ENCODE results near the gene KCNK4.

KCNK4 gene

DNA sequence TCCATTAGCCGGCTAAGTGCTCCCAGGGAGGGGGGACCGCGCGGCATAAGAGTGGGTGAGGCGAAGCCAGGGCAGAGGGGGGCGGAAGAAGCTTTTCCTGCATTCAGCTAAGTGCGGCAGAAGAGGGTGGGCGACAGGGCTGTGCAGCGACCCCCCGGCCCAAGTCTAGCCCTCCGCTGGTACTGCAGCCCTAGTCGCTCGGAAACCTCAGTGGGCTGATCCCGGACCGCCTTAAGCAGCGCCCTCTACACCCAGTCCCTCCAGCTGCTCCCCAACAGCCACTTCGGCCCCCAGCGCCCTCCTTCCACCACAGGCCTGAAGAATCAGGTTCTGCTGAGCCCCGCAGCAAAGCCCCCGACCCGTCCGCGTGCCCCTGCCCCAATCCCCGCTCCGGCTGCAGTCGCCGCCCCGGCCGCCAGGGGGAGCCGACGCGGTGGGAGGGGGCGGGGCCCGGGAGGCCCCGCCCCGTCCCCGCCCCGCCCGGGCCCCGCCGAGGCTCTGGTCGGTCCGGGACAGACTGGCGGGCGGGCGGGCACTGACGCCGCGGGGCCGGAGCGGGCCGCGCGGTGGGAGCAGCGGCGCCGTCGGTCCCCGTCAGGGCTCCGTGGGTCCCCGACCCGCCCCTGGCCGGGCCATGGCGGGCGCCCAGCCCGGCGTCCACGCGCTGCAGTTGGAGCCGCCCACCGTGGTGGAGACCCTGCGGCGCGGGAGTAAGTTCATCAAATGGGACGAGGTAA is 39.9 kb upstream of the KCNK4 start, which contains the start of gene PLCB3:
Gene PLCB3 (plus strand): TSS at position 515 of the 737 bp plus-strand sequence. CDS start 120 bp downstream, at position 635.
- Histone ChIP-seq H3K4me3 (peak within 1 kb of the TSS; percentile 71 to 96 (median 90)), H3K9me3 (replicated peaks in 1 of 11) (no peaks in the 10 kb centered on the region), H3K4me1 (peaks cover 46 to 72% (median 68%) of the 10 kb centered on the region in 10 experiments), H3K9ac (peak within 1 kb of the TSS; percentile 75 to 95 (median 85)), H3K36me3 (peaks cover 19 to 27% (median 21%) of the 10 kb centered on the region in 11 experiments), H3K4me2 (peak within 1 kb of the TSS; percentile 92 to 100 (median 99)), H4K20me1 (peaks cover 17 to 38% (median 25%) of the 10 kb centered on the region in 11 experiments; a peak in 19 of 22 replicates), H3K27ac (peak within 1 kb of the TSS; percentile 23 to 95 (median 71); a peak in 21 of 22 replicates), H3K27me3 (no peaks in the 10 kb centered on the region)
- no peak for TF ChIP-seq Cebpa-rat (IDR thresholded peaks at IDR 0.05)

DNA sequence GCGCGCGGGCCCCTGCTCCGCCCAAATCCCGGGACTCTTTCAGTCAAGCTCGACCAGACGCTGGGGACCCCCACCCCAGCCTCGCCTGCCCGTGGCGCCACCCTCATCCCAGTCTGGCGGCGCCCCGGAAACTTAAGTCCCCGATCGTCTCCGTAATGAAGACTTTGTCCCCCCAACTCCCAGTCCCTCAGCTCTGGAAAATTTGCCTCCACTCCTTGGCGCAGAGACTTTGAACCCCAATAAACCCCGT is 39.4 kb upstream of the KCNK4 start:
- Histone ChIP-seq H3K36me3 (peaks cover 24 to 32% (median 26%) of the 10 kb centered on the region in 11 experiments), H3K9ac (peak overlapping the region; percentile 75 to 95 (median 85)), H3K27me3 (no peaks in the 10 kb centered on the region), H3K4me1 (peaks cover 46 to 72% (median 68%) of the 10 kb centered on the region in 10 experiments), H3K4me3 (peak overlapping the region; percentile 71 to 96 (median 90)), H4K20me1 (peaks cover 17 to 42% (median 28%) of the 10 kb centered on the region in 11 experiments; a peak in 19 of 22 replicates), H3K27ac (peak overlapping the region; percentile 23 to 95 (median 71); a peak in 21 of 22 replicates), H3K4me2 (peak overlapping the region; percentile 92 to 100 (median 99)), H3K9me3 (replicated peaks in 1 of 11) (no peaks in the 10 kb centered on the region)
- TF ChIP-seq Cebpa-rat (IDR thresholded peaks at IDR 0.05), result no peak

DNA sequence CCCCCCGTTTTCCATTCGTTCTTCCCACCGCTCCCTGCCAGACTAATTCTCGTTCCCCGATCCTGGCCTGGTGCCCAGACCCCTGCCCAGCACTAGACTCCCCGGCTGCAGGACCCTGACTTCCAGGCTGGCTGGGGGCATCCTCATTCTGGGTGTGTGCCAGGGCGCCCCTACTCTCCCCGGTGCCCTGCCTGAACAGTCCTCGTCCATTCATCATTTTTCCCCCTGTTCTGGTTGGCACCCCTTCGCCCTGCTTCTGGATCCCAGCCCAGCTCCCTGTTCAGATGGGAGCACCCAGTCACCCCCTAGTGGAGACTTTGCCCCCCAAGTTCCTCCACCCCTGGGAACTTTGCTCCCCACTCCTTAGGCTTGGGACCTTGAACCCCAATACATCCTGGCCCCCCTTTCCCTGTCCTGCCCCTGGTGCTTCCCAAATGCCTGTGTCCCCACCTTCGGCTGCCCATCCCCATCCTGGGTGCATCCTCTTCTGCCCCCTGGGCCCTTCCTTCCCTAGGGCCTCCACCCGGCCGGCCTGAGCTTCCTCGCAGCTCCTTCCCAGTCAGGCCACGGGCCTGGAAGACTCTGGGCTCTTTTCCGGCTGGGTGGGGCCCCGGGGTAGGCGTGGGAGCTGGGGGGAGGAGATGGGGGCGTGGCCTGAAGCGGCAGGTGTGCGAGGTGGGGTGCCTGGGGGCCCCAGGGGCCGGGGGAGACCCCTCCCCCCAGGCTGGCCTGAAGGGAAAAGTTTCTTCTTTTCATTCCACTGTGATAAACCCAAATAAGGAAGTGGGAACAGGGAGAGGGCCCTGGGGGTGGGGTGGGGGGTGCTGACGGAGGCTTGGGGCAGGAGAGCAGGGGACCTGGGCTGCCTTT is 38.9 kb upstream of the KCNK4 start:
- Histone ChIP-seq H3K27me3 (no peaks in the 10 kb centered on the region), H3K4me3 (peak overlapping the region; percentile 71 to 96 (median 90)), H3K27ac (peak overlapping the region; percentile 23 to 95 (median 71); a peak in 21 of 22 replicates), H3K36me3 (peaks cover 30 to 38% (median 32%) of the 10 kb centered on the region in 11 experiments), H4K20me1 (peaks cover 17 to 47% (median 28%) of the 10 kb centered on the region in 11 experiments; a peak in 19 of 22 replicates), H3K4me1 (peaks cover 46 to 69% (median 64%) of the 10 kb centered on the region in 10 experiments), H3K9ac (peak overlapping the region; percentile 75 to 95 (median 85)), H3K4me2 (peak overlapping the region; percentile 92 to 100 (median 99)), H3K9me3 (replicated peaks in 1 of 11) (no peaks in the 10 kb centered on the region)
- TF ChIP-seq Cebpa-rat (IDR thresholded peaks at IDR 0.05), result no peak

DNA sequence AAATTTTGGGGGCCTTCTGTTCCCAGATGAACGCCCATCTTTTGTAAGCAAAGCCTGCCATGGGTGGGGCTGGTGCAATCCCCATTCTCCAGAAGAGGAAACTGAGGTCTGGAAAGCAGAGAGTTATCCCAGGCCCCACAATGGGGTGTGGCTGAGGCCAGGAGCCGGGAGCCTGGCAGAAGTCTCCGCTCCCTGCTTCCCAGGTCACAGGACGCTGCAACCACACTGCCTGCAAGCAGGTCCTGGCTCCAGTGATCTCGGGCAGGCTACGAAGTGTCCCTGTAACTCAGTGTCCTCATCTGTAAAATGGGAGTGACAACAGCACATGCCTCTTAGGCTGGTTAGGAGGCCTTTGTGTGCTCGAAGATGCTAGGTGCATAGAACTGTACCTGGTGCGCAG is 38.1 kb upstream of the KCNK4 start:
- Histone ChIP-seq H3K27ac (peak overlapping the region in 5 of 11 experiments; percentile 15 to 95 (median 71); a peak in 7 of 22 replicates), H3K9me3 (replicated peaks in 1 of 11) (no peaks in the 10 kb centered on the region), H3K4me3 (peak overlapping the region; percentile 71 to 96 (median 90); a peak in 19 of 20 replicates), H3K27me3 (no peaks in the 10 kb centered on the region), H3K36me3 (peaks cover 36 to 46% (median 39%) of the 10 kb centered on the region in 11 experiments), H3K9ac (peak overlapping the region; percentile 27 to 95 (median 84); a peak in 18 of 22 replicates), H4K20me1 (peaks cover 17 to 53% (median 28%) of the 10 kb centered on the region in 11 experiments; a peak in 19 of 22 replicates), H3K4me2 (peak overlapping the region; percentile 92 to 100 (median 99)), H3K4me1 (peaks cover 40 to 60% (median 56%) of the 10 kb centered on the region in 10 experiments)
- no peak for TF ChIP-seq Cebpa-rat (IDR thresholded peaks at IDR 0.05)

DNA sequence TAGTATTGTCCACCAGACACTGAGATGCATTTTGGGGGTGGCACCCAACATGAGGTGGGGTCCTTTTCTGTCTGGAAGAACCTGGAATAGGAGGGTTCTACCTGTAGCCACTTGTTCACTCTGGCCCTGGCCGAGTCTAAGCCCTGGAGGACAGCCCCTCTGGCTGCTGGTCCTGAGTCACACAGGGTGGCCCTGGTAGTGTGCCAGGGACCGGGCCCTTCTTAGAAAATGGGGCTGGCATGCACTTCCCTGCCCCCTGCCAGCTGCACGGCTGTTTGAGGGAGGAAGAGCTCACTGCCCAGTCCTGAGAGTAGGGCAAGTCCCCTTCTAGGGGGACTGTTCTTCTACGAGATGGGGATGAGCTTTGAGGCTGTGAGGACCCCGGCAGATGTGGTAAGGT is 37.6 kb upstream of the KCNK4 start:
- TF ChIP-seq Cebpa-rat (IDR thresholded peaks at IDR 0.05), result no peak
- H3K4me3 ChIP-seq, result peak overlapping the region in 4 of 10 experiments; percentile 94 to 95 (median 94); a peak in 6 of 20 replicates
- no peaks in the 10 kb centered on the region for H3K27me3 ChIP-seq
- H3K4me2 ChIP-seq, result peak overlapping the region; percentile 92 to 100 (median 99)
- peaks cover 40 to 50% (median 43%) of the 10 kb centered on the region in 11 experiments for H3K36me3 ChIP-seq
- peaks cover 17 to 58% (median 28%) of the 10 kb centered on the region in 11 experiments; a peak in 19 of 22 replicates for H4K20me1 ChIP-seq
- peak overlapping the region; percentile 5 to 95 (median 83); a peak in 14 of 22 replicates for H3K9ac ChIP-seq
- peaks cover 39 to 56% (median 52%) of the 10 kb centered on the region in 10 experiments for H3K4me1 ChIP-seq
- peak overlapping the region in 2 of 11 experiments; percentile 8 to 31; a peak in 2 of 22 replicates for H3K27ac ChIP-seq
- H3K9me3 ChIP-seq (replicated peaks in 1 of 11), result no peaks in the 10 kb centered on the region

DNA sequence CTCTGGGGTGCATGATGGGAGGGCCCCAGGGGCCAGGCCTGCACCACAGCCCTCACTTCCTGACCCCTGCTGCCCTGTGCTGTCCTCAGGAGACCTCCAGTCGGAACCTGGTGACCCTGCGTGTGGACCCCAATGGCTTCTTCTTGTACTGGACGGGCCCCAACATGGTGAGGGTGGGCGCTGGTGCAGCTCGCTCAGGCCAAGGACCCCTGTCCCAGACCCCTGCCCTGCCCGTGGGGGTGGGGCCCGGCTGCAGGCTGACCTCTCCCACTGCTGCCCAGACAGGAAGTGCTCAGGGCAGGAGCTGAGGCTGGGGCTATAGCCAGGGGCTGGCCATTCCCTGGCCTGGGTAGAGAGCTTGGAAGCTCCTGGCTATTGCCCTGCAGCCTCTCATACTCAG is 36.8 kb upstream of the KCNK4 start:
- Histone ChIP-seq H3K9ac (peak overlapping the region in 3 of 11 experiments; percentile 28 to 95 (median 47); a peak in 2 of 22 replicates), H4K20me1 (peaks cover 17 to 66% (median 28%) of the 10 kb centered on the region in 11 experiments; a peak in 19 of 22 replicates), H3K4me3 (0 out of 20 replicates have a peak overlapping the region, but pooled peaks of 1 of the 10 experiments have one; percentile 94), H3K4me2 (peak overlapping the region; percentile 92 to 100 (median 99); a peak in 16 of 22 replicates), H3K4me1 (peaks cover 36 to 48% (median 43%) of the 10 kb centered on the region in 10 experiments), H3K27ac (peak overlapping the region in 1 of 11 experiments; percentile 40; a peak in 1 of 22 replicates), H3K9me3 (replicated peaks in 1 of 11) (no peaks in the 10 kb centered on the region), H3K36me3 (peaks cover 49 to 59% (median 52%) of the 10 kb centered on the region in 11 experiments), H3K27me3 (no peaks in the 10 kb centered on the region)
- no peak for TF ChIP-seq Cebpa-rat (IDR thresholded peaks at IDR 0.05)

DNA sequence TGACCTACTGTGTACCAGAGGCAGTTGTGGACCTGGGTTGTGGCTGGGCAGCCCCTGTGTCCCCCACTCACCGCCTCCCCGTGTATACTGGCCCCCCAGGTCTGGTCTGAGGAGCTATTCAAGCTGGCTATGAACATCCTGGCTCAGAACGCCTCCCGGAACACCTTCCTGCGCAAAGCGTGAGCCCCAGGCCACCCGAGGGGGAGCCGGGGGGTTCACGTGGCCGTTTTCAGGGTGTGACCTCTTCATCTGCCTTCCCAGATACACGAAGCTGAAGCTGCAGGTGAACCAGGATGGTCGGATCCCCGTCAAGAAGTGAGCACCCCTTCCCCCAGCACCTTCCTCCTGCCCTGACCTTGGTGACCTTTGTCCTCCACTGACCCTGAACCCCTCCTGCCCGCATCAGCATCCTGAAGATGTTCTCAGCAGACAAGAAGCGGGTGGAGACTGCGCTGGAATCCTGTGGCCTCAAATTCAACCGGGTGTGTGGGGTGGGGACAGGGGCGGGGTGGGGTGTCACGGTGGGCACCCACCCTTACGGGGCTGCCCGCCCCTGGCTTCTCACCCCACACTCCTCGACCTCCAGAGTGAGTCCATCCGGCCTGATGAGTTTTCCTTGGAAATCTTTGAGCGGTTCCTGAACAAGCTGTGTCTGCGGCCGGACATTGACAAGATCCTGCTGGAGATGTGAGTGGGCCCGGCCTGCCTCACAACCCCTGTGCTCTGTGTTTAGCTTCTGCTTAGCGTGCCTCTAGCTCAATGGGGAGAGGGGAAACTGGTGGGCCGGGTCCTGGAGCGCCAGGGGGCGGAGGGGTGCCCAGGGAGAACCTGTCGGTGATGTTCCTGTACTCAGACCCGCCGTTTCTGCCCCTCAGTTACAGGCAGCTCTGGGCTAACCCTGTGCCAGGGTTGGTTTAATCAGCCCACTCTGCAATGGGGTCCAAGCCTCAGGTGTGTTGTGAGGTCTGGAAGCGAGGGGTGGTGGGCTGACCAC is 35.7 kb upstream of the KCNK4 start:
- no peak for TF ChIP-seq Cebpa-rat (IDR thresholded peaks at IDR 0.05)

More for the DNA sequence above, 35.7 kb upstream of the KCNK4 start:
- Histone ChIP-seq H3K9me3 (replicated peaks in 1 of 11) (no peaks in the 10 kb centered on the region), H3K27me3 (no peaks in the 10 kb centered on the region), H4K20me1 (peaks cover 17 to 77% (median 31%) of the 10 kb centered on the region in 11 experiments; a peak in 19 of 22 replicates), H3K36me3 (peaks cover 60 to 70% (median 63%) of the 10 kb centered on the region in 11 experiments), H3K4me1 (peaks cover 25 to 37% (median 32%) of the 10 kb centered on the region in 10 experiments), H3K4me2 (no peak overlapping the region), H3K4me3 (no peak overlapping the region), H3K27ac (no peak overlapping the region), H3K9ac (peak overlapping the region in 1 of 11 experiments; percentile 26; a peak in 1 of 22 replicates)
